Endothelial cell of hepatic sinusoid (primary cell): ENCODE measurements around the gene VWA5B1.
"Not testable (repeated sequence)": the region's sequence is repeated elsewhere in the genome, so short reads cannot be mapped to it uniquely, and the experiment has no call there.

Experiments used
- in situ Hi-C: cut with HindIII; loops from 2 replicates; pipeline ENCODE4 v1.10.0; 2017; ENCODE audit warnings: low sequenced_read_pairs

VWA5B1 gene

DNA sequence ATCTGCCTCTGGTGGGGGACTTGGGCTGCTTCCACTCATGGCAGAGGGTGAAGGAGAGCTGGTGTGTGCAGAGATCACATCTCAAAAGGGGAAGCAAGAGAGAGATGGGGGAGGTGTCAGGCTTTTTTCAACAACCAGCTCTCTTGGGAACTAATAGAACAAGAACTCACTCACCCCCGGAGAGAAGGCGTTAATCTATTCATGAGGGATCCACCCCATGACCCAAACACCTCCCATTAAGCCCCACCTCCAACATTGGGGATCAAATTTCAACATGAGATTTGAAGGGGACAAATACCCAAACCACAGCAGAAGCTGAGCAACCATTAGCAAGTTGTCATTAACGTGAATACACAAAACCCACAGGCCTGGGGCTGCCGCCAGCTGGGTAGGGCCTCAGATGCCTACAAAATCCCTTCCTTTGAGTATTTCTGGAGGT, 12.0 kb upstream of the VWA5B1 start:
- in situ Hi-C loops: no loop called here

DNA sequence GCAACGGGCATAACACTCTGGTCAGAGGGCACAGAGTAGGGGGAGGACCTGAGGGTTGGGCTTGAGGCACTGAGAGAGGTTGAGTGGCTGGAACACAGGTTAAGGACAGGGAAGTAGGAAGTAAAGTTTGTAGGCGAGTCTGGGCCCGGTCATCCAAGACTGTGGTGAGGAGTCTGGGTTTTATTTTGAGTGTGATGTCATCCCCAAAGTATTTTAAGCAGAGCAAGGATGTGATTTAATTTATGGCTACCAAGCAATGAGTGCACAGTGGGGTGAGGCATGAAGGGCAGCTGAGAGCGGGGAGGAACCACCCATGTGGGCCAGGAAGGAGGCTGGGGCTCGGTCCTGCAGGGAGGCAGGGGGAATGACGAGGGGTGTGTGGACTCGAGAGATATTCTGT, 11.2 kb upstream of the VWA5B1 start:
- in situ Hi-C loops: no loop called here

DNA sequence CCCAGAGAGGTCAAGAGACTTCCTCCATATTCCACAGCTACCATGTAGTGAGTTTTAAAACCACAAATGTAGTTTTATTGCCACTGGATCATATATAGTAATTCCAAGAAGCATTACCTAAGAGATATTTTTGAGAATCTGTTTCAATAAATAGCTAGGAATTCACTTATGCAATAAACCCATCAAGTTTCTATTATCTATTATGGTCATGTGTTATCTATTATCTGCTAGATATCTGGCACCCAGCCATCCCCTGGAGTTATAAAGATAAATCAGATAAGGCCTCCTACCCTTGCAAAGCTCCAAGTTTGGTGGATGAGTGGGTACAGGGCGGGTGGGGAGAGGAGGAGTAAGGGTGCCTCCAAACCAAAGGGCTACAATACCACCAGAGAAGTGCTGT, 10.3 kb upstream of the VWA5B1 start:
- in situ Hi-C loops: no loop called here

DNA sequence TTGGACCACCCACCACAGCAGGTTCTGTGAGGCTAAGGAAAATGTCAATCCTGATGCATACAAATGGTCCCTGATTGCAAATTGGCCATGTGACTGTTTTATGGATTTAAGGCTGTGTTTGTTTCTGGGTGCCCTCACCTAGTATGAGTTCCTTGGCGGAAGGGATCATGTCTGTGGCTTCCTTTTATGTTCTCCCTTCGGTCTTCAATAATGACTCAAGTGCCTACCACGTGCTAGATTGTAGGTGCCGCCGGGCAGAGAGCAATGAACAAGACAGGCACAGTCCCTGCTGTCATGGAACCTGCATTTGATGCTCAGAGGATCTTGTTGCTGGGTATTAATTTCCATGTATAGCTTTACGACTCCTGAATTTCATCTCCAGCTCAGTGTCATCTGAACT, 9.8 kb upstream of the VWA5B1 start:
- in situ Hi-C loops: no loop called here

DNA sequence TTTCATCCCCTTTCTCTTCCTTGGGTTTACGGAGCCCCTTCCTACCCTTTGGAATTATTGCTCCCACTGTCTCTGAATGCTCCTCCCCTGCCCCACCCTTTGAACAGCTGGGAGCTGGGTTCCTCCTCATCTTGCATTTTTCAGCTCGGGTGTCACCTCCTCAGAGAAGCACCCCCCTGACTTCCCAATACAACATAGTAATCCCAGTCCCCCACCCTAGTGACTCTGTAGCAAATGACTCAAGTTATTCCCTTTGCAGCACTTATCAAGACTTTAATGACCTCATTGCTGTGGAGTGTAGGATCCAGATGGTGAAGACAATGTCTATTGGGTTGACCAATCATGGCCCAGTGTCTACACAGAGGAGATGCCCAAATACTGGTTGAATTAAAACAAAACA, 8.9 kb upstream of the VWA5B1 start:
- in situ Hi-C loops: no loop called here

DNA sequence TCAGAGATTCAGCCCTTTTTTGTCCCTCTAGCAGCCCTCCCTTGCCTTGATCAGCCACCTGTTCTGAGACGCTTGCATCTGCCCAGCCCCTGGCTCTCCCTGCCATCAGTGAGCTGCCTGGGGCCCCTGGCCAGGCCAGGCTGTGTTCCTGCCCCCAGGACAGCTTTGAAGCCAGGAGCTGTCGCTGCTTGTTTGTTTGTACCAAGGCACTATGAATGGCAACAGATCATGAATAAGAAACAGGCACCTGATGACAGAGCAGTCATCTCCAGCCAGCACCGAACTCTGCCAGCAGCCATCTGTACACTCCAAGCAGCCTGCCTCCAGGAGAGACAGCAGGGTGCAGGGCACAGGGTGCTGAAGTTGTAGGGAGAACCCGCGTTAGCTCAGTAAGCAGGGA, 8.1 kb upstream of the VWA5B1 start:
- in situ Hi-C loops: no loop called here

DNA sequence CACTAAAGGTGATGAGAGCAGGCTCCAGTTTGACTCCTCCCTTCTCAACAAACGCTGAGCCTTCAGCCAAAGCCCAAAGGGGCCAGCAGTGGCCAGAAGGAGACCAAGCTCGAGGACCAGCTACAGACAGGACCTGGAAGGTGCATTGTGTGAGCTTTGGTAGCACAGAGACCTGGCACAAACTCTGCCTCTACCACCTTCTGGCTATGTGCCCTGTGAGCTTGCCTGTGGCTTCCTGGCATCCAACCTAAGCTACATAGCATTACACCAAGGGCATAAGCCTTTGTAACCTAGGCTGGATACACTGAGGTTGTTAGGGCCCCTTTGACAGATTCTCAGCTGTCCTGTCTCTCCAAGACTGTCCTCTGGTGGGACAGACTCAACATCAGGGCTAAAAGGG, 6.6 kb upstream of the VWA5B1 start:
- in situ Hi-C loops: no loop called here

DNA sequence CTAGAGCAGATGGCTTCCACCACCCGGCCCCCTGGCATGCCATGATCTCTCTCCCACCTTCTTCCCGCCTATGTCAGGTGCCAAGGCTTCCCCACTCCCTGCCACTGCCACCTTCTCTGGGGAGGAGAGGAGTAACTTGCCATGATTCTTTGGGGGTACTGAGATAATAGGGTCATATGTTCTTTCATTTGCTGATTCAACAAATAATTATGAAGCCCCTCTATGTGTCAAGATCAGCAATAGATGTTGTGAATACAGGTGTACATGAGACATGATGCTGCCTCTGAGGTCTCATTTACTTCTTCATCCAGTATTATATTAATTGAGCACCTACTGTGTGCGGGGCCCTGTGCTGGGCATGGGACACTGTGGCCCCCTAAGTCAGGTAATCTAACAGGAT, 6.0 kb upstream of the VWA5B1 start:
- in situ Hi-C loops: no loop called here

DNA sequence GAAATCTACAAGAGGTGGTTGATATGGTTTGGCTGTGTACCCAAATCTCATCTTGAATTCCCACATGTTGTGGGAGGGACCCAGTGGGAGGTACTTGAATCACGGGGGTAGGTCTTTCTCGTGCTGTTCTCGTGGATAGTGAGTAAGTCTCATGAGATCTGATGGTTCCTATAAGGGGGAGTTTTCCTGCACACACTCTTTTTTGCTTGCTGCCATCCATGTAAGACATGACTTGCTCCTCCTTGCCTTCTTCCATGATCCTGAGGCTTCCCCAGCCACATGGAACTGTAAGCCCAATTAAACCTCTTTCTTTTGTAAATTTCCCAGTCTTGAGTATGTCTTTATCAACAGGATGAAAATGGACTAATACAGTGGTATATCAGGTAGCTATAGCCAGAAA, 5.2 kb upstream of the VWA5B1 start:
- in situ Hi-C loops: no loop called here

DNA sequence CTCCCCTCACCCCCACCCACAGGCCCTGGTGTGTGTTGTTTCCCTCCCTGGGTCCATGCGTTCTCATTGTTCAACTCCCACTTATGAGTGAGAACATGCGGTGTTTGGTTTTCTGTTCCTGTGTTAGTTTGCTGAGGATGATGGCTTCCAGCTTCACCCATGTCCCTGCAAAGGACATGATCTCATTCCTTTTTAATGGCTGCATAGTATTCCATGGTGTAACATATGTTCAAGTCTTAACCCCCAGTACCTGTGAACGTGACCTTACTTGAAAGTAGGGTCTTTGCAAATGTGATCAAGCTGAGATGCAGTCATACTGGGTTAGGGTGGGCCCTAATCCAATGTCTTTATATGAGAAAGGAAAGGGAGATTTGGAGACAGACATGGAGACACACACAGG, 3.0 kb upstream of the VWA5B1 start:
- in situ Hi-C loops: not testable (repeated sequence)

DNA sequence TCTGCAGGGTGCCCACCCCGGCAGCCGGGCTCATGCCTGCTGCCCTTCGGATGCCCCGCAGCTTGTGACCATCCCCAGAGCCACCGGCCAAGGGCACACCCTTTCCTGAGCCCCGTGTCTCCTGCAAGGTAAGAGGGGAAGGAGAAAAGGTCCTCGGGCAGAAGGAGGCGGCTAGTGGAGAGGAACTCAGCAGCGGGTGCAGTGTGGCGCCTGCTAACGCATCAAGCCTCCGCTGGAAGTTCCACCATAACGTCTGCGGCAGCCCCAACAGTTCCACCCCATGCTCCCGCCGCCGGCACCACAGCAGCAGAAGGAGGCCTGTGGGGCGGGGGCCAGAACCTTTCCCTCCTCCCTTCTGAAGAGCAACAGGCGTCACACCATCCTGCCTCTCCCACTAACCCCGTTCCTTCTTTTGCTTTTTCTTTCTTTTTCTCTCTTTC, 990 bp downstream of the VWA5B1 start:
- in situ Hi-C loops: no loop called here

DNA sequence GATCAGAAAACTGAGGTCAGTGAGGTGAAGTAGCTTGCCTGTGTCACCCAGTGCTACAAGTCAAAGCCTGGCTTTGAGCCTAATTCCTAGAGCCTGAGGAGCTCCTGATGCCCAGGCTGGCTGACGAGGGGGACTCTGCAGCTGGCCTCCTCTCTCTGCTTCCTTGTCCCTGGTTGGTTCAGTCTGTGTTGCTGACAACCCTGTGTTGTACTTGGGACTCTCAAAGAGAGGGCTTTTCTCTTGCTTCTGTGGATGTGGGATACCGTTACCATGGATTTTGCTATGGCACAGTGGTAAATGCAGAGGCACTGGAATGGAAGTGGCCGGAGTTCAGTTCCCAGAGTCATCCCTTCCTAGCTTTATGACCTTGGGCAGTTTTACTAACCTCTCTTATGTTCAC, 8.0 kb downstream of the VWA5B1 start:
- in situ Hi-C loops: no loop called here

DNA sequence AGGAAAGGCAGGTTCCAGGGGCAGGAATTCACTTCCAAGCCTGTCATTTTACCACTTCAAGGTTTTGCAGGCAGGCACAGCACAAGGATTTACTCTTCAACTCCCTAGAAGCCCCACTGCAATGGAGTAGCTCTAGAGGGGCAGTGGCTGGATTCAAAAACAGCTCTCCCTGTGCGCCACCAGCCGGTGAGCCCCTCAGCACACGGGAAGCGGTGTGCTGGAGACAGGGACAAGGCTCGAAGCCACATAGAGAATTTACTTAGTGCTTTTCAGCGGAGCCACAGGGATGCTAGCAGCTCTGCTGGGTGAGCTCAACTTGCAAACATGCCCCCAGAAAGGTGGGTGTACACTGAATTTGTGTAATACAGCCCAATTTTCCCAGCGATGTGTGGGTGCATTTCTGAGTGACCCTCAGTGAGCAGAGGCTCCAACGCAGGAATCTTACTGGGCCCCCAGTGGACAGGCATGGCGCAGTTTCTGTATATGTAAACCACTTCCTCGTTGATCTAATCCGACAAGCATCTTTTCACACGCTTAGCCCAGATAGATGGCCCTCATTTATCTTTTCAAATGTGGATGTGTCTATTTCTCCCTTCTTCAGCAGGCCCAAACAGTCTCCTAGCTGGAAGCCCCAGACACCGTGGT, 10.9 kb downstream of the VWA5B1 start:
- in situ Hi-C loops: no loop called here

DNA sequence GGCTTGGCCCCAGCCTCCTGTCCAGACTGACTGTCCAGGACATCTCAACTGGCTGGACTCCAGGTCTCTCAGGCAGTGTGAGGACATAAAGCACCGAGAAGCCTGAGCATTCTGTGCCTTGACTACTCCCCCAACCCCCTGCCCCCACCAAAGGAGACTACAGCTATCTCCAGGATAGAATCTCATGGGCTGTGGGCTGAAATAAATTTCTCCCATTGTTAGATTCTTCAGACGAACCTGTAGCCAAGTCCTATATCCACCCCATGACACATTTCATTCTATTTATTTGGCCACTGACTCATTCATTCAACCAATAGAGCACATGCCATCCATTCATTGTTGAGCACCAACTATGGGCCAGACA, 11.4 kb downstream of the VWA5B1 start:
- in situ Hi-C loops: no loop called here

DNA sequence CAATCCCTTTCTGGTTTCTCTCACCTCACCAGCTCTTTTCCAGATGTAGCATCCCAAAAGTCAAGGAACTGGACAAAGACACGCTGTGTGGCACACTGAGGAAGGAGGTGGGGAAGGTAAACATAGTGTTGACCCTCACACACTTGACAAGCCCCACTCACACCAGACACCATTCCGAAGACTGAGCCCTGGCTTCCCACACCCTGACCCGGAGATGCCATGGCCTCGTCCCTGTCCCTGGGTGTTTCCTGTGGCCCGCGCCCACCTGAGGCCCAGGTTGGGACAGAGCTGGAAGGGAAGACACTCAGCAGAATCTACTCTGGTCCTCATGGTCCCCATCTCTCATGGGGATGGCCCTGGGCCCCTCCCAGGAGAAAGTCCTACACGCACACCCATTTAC, 16.4 kb downstream of the VWA5B1 start:
- in situ Hi-C loops: loop anchor here (5.0 kb wide), 2 partner anchors 40 to 90 kb away; no protein-coding TSS in a partner anchor

DNA sequence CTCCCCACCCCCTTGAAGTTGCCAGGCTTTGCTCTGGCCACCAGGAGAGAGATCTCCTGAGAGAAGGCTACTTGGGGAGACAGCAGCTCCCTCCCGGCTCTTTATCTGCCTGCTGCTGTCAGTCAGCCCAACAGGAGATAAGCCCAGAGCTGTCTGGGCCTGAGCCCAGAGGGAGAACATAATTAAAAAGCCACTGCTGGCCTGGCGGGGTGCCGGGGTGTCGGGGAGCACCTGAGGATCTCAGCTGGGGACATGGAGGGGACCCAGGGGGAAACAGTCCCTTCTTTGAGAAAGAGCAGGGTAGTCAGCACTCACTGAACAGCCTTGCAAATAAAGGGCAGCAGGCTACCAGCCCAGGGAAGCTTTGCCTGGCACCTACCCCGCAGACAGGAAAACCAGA, 17.9 kb downstream of the VWA5B1 start:
- in situ Hi-C loops: loop anchor here (5.0 kb wide), 2 partner anchors 39 to 91 kb away; no protein-coding TSS in a partner anchor

DNA sequence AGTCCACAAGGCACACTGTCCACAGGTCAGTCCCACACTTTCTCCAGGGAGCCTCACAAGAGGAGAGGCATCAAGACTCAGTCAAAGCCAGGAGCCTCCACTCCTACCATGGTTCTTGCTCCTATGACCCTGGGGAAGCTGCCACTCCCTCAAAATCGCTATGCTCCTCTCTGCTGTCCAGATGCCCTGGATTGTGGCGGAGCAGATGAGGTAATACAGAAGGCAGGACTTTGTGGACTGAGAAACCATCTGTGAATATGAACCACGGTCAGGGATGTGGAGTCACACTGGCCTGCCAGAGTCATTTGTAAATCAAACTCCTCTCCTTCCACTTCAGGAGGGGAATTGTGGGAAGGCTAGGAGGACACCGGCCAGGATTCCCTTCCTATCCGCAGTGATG, 20.6 kb downstream of the VWA5B1 start:
- in situ Hi-C loops: no loop called here

DNA sequence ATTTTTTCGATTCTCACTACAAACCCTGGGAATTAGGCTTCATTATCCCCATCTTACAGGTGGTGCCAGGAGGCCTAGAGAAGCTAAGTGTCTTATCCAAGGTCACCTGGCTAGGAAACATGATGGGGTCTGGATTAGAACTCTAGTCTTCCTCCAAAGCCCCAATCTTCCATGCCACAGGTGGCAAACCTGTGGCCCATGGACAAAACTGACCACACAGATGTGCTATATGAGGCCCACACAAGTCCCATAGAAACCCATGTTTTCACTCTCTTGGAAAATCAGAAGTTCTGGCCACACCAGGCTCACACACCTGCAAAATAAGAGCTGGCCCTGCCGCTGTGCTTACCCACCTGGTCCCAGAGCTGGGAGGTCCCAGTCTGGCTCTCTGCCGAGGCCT, 21.6 kb downstream of the VWA5B1 start:
- in situ Hi-C loops: no loop called here

DNA sequence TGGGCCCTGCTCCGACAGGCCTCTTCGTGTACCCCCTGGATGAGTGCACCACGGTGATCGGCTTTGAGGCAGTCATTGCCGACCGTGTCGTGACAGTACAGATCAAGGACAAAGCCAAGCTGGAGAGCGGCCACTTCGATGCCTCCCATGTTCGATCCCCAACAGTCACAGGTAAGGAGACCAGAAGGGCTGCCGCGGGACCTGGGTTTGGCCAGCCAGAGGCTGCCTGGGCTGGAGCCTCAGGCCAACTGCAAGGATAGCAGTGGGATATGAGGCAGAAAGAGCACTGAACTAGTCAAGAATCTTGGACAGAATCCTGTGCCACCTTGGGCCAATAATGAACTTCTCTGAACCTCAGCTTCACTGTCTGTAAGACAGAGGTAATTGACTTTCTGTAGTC, 22.1 kb downstream of the VWA5B1 start:
- in situ Hi-C loops: no loop called here

DNA sequence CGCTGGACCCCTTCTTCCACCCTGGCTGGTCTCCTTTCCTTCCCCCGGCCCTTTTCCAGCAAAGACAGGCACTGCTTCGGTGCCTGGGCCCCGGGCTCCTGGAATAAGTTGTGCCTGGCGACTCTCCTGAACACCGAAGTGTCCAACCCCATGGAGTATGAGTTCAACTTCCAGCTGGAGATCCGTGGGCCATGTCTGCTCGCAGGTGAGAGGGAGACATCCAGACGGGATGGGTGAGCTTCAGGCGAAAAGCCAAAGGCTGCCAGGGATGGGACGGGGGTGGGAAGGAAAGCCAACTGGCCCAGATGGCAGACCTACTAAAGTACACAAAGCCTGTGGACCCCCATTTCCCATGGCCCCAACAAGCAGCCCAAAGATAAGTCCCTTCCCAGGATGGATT, 26.8 kb downstream of the VWA5B1 start:
- in situ Hi-C loops: no loop called here

DNA sequence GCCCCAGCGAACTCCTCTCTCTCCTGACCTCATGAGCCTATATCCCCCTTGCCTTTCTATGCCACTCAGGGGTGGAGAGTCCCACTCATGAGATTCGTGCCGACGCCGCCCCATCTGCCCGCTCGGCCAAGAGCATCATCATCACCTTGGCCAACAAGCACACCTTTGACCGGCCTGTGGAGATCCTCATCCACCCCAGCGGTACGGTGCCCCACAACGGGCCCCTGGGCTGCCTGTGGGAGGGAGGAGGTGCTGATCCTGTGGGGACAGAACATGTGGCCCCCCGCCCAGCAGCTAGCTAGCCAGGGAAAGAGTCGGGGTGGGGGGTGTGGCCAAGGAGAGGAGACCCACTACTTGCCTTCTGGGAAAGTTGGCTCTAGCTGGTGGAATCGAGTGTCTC, 27.8 kb downstream of the VWA5B1 start:
- in situ Hi-C loops: no loop called here

DNA sequence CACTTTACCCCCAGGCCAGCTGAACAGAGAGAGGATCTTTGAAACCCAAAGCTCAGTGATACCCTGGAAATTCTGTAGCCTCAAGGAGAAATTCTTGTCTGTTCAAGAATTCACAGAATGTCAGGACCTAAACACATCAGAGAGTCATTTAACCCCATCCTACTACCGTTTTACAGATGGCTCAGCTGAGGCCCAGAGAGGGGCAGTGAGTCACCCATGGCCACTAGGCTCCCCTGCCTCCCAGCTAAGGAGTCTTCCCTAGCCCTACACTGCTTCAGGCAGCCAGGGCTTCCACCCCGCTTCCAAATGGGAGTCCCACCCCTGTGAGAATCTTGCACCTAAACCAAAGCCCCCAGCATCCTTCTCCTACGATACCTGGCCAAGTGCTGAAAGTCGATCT, 28.3 kb downstream of the VWA5B1 start:
- in situ Hi-C loops: no loop called here

DNA sequence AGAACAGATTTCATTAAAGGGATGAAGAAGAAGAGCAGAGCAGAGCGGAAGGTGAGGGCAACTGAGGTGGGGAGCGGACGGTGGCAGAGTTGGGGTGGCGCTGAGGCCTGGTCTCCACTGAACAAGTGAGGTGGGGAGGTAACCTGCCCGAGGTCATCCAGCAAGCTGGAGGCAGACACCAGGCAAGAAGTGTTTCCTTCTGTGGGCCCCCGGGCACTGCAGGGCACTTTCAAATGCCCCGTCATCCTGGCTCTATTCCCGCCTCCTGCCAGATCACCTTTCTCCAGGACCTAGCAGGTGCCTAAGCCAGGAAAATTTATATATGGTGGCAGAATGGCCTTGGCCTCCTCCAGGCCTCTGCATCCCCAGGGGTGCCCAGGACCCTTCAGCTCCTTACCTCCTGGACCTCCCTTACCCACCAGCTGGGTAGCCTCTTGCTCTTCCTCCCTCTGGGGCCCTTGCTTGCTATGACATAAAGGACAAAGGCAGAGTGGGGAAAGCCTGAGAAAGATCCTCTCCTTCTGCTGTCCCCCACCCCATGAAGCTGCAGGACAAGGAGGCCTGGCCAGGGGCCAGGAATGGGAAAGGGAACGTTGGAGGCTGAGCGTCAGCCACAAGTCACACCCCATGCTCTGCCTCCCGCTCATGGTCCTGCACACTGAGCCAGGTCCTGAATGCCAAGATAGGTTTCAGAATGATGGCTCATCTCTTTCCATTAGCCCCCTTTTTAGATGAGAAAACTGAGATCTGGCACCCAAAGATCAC, 29.0 kb downstream of the VWA5B1 start:
- in situ Hi-C loops: no loop called here
